NB4 (cell line): ENCODE results near the gene ATP13A4.

Experiments
- DNase-seq: peaks from one replicate; pipeline ENCODE4 v3.0.0; 2010; ENCODE audit warnings: low read depth
- H3K4me3 ChIP-seq: one replicate; pipeline ENCODE4 v1.5.1; 2011; ENCODE audit warnings: mild to moderate bottlenecking, low read depth, low read length, moderate library complexity
- CTCF ChIP-seq: IDR thresholded peaks from one replicate; pipeline ENCODE4 v1.5.1; 2012; ENCODE audit warnings: low read depth, low read length
- MAX ChIP-seq: IDR thresholded peaks from 2 replicates; pipeline ENCODE4 v1.6.1; 2011; ENCODE audit warnings: low read depth, low read length
- MYC ChIP-seq: IDR thresholded peaks from 2 replicates; pipeline ENCODE4 v1.6.1; 2011; ENCODE audit warnings: low read depth, low read length
- POLR2A ChIP-seq: IDR thresholded peaks from 2 replicates; pipeline ENCODE4 v1.6.1; 2011; ENCODE audit warnings: mild to moderate bottlenecking; ENCODE audit not compliant: insufficient read length; ENCODE audit errors: extremely low read depth

Gene ATP13A4, protein sequence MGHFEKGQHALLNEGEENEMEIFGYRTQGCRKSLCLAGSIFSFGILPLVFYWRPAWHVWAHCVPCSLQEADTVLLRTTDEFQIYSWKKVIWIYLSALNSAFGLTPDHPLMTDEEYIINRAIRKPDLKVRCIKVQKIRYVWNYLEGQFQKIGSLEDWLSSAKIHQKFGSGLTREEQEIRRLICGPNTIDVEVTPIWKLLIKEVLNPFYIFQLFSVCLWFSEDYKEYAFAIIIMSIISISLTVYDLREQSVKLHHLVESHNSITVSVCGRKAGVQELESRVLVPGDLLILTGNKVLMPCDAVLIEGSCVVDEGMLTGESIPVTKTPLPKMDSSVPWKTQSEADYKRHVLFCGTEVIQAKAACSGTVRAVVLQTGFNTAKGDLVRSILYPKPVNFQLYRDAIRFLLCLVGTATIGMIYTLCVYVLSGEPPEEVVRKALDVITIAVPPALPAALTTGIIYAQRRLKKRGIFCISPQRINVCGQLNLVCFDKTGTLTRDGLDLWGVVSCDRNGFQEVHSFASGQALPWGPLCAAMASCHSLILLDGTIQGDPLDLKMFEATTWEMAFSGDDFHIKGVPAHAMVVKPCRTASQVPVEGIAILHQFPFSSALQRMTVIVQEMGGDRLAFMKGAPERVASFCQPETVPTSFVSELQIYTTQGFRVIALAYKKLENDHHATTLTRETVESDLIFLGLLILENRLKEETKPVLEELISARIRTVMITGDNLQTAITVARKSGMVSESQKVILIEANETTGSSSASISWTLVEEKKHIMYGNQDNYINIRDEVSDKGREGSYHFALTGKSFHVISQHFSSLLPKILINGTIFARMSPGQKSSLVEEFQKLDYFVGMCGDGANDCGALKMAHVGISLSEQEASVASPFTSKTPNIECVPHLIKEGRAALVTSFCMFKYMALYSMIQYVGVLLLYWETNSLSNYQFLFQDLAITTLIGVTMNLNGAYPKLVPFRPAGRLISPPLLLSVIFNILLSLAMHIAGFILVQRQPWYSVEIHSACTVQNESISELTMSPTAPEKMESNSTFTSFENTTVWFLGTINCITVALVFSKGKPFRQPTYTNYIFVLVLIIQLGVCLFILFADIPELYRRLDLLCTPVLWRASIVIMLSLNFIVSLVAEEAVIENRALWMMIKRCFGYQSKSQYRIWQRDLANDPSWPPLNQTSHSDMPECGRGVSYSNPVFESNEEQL

DNA sequence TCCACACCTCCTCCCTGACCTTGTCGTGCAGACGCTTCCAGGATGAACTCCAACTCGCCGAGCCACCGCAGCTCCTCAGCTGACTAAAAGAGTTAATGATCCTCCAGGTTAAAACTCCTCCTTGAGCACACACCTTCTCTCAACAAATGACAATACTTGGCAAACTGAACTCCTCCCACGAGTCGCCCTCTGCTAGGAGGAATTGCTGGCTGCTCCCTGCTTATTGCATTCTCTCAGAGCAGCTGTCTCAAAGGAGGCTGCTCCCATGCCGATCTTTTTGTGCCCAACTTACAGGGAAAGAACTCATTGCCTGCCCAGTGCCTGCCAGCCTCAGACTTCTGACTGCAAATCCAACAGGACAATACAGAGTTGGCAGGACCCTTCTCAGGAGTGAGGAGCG, at the start of gene ATP13A4:
Gene ATP13A4, minus strand, starts transcription at position 85 of the 400 bp plus-strand sequence. CDS start 96 bp downstream, outside the sequence.
- TF ChIP-seq MAX (no peak), MYC (no peak), POLR2A (no peak), CTCF (no peak)
- no peak for DNase-seq
- no peak within 1 kb of the TSS for H3K4me3 ChIP-seq

- no peak overlapping the region for H3K4me3 ChIP-seq
- TF ChIP-seq CTCF (no peak), MYC (no peak), POLR2A (no peak), MAX (no peak)
- no peak for DNase-seq
These were observed 44.7 kb upstream of the ATP13A4 start for GRCh38 chr3:193599393-193599792.

- TF ChIP-seq POLR2A (no peak), CTCF (no peak), MYC (no peak), MAX (no peak)
- no peak overlapping the region for H3K4me3 ChIP-seq
- DNase-seq, result no peak
These were observed 43.5 kb upstream of the ATP13A4 start for GRCh38 chr3:193598202-193598601.

DNA sequence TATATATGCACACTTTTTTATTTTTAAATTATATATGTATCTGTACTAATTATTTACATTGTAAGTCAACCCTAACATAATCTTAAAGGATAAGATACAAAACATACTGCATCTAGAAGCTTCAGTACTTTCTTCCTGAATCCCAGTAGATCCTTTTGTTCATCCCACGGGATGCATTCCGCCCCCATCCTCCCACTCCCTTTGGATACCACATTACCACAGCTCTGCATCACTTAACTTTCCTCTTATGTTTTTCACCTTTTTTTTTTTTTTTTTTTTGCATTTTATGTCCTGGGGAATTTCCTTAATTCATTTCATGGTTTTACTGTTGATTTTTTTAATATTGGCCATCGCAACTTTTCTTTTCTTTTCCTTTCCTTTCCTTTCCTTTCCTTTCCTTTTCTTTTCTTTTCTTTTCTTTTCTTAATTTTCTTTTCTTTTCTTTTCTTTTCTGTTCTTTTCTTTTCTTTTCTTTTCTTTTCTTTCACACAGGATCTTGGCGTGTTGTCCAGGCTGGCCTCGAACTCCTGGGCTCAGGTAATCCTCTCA, 41.3 kb upstream of the ATP13A4 start:
- no peak overlapping the region for H3K4me3 ChIP-seq
- no peak for DNase-seq
- TF ChIP-seq MYC, result no peak
- no peak for TF ChIP-seq MAX
- no peak for TF ChIP-seq CTCF
- TF ChIP-seq POLR2A, result no peak

DNA sequence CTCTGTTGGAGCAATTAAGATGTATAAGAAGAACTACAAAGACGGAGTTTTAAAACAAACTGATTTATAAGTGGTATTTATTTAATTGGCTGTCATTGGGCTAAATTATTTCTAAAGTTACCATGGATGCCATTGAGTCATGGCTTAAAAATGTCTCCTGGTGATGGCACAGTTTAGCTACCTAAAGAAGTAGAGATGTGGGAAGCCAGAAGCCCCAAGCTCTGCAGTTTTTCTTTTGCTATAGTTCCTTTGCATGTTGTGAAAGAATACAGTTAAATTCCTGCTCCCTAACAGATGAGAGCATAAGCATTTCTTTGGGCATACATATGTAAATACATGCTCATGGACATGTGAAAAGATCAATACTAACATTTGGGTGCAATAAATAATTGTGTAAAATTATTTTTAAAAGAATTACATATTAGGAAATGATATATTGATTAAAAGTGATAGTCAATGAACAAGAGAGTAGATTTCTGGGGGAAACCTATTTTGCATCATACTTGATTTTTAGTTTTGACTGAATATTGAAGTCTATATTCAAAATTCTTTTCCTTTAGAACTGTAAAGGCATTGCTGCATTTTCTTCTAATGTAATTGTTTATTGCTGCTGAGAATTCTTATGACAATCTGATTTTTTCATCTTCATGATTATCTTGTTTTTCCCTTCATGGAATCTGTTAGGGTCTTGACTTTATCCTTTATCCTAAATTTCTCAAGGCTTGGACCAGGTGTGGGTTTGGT, 40.4 kb upstream of the ATP13A4 start:
- TF ChIP-seq MYC (no peak), POLR2A (no peak), MAX (no peak), CTCF (no peak)
- no peak for DNase-seq
- H3K4me3 ChIP-seq, result peak overlapping the region; percentile 81
